ENCODE data around the gene DRAM2. TPM values are rescaled to one million over a fixed set of nuclear protein-coding genes. Genes with fewer than 3 reads are reported as not detected.

Gene DRAM2
- total and polyA plus RNA-seq, 10 of the 15 experiments (the other 5 are each of a cell fraction or from before 2014, with no cell fraction given), result 39.1 to 229 (median 79.4) TPM

DNA sequence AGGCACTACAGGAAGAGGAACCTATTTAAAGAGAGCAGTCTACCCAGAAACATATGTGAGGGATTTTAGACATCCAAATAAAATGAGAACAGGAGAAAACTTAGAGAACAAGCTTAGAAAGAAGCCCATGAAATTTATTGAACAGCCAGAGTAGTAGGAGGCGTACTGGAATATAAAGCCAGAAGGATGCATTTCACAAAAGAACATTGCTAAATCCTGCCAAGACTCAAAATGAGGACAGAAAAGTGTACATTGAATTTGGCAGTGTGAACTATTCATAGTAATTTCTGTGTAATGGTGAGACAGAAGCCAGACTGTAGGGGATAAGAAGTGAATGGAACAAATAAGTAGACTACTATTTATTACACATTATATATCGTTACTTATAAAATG lies 22.6 kb upstream of the DRAM2 start:
- CTCF ChIA-PET, result interaction anchor here (1.0 to 1.5 kb wide), 2 partner anchors 12 to 23 kb away, joined by 4 read pairs; no protein-coding TSS in a partner anchor
- no peaks in the 10 kb centered on the region for H3K9me3 ChIP-seq (replicated peaks; ENCODE audit: control insufficient read depth, insufficient read depth, low read length)
- no peak overlapping the region for H2AFZ ChIP-seq (ENCODE audit: control insufficient read depth, low read depth, low read length)
- POLR2A ChIA-PET, result interaction anchor here (1.0 kb wide), 1 partner anchor 22 kb away, joined by 3 read pairs; no protein-coding TSS in a partner anchor
- TSS peak; percentile 27 for BruUV-seq (replicated peaks)
- WGBS (ENCODE audit: insufficient coverage, insufficient replicate concordance, low lambda C conversion rate, missing lambda C conversion rate), result 100% methylated on average over 2 of the region's 2 CpGs
- RAD21 ChIA-PET (ENCODE audit: unreplicated experiment), result no interaction called here
- no peaks in the 10 kb centered on the region for H3K4me1 ChIP-seq (ENCODE audit: control insufficient read depth, insufficient read depth, low read length)
- in situ Hi-C loops (cut with MboI), result no loop called here
- no peak overlapping the region for H3K27ac ChIP-seq (ENCODE audit: control insufficient read depth, insufficient read depth)
- DNase-seq (ENCODE audit: low read depth, low spot score), result no peak
- H3K4me3 ChIP-seq, result no peak overlapping the region
- no peak overlapping the region for H3K9ac ChIP-seq (ENCODE audit: control insufficient read depth, insufficient read depth, low read length)
- H3K27me3 ChIP-seq (replicated peaks in 1 of 2; ENCODE audit: control insufficient read depth in 2 of 2, insufficient read depth in 2 of 2, low read length in 1 of 2), result no peaks in the 10 kb centered on the region
- H3K36me3 ChIP-seq (ENCODE audit: control insufficient read depth in 2 of 2, insufficient read depth in 2 of 2, low read length in 1 of 2), result peaks cover 6 to 30% of the 10 kb centered on the region in 2 experiments
- no peaks in the 10 kb centered on the region for H4K20me1 ChIP-seq (ENCODE audit: control insufficient read depth, insufficient read depth)
- peaks cover 42% of the 10 kb centered on the region for H3K79me2 ChIP-seq (ENCODE audit: control insufficient read depth, insufficient read depth, low read length)
- ATAC-seq, result no peak
- TF ChIP-seq, protein P1, sequence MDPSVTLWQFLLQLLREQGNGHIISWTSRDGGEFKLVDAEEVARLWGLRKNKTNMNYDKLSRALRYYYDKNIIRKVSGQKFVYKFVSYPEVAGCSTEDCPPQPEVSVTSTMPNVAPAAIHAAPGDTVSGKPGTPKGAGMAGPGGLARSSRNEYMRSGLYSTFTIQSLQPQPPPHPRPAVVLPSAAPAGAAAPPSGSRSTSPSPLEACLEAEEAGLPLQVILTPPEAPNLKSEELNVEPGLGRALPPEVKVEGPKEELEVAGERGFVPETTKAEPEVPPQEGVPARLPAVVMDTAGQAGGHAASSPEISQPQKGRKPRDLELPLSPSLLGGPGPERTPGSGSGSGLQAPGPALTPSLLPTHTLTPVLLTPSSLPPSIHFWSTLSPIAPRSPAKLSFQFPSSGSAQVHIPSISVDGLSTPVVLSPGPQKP (IDR thresholded peaks at IDR 0.05; ENCODE audit: low read depth, low read length), result no peak
- TF ChIP-seq SRF (IDR thresholded peaks at IDR 0.05; ENCODE audit: low read depth in 2 of 2, low read length in 2 of 2) (no peak), SUZ12 (IDR thresholded peaks at IDR 0.05; ENCODE audit: unreplicated experiment) (no peak), RELA (IDR thresholded peaks at IDR 0.05; ENCODE audit: borderline replicate concordance, partially characterized antibody) (no peak), TAF1 (IDR thresholded peaks at IDR 0.05; ENCODE audit: borderline replicate concordance, low read depth, low read length) (no peak), RAD51 (IDR thresholded peaks at IDR 0.05) (no peak), FOXM1 (IDR thresholded peaks at IDR 0.05; ENCODE audit: low read depth, low read length) (no peak), CBX3 (IDR thresholded peaks at IDR 0.05; ENCODE audit: borderline replicate concordance, low read depth) (no peak)
- TF ChIP-seq, protein P2, sequence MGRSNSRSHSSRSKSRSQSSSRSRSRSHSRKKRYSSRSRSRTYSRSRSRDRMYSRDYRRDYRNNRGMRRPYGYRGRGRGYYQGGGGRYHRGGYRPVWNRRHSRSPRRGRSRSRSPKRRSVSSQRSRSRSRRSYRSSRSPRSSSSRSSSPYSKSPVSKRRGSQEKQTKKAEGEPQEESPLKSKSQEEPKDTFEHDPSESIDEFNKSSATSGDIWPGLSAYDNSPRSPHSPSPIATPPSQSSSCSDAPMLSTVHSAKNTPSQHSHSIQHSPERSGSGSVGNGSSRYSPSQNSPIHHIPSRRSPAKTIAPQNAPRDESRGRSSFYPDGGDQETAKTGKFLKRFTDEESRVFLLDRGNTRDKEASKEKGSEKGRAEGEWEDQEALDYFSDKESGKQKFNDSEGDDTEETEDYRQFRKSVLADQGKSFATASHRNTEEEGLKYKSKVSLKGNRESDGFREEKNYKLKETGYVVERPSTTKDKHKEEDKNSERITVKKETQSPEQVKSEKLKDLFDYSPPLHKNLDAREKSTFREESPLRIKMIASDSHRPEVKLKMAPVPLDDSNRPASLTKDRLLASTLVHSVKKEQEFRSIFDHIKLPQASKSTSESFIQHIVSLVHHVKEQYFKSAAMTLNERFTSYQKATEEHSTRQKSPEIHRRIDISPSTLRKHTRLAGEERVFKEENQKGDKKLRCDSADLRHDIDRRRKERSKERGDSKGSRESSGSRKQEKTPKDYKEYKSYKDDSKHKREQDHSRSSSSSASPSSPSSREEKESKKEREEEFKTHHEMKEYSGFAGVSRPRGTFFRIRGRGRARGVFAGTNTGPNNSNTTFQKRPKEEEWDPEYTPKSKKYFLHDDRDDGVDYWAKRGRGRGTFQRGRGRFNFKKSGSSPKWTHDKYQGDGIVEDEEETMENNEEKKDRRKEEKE (IDR thresholded peaks at IDR 0.05), result no peak
- intact Hi-C loops (cut with micrococcal nuclease; ENCODE audit: unreplicated experiment), result no loop called here
- no peak overlapping the region for H3K4me2 ChIP-seq (ENCODE audit: control insufficient read depth, insufficient read depth)
- SMC1A ChIA-PET (ENCODE audit: uncharacterized antibody, unreplicated experiment), result interaction anchor here (0.7 to 3.9 kb wide), 3 partner anchors 11 to 31 kb away, joined by 3 to 20 read pairs (median 14); no protein-coding TSS in a partner anchor
- FAIRE-seq, result no peak
